T-helper 2 cell treated with Interferon-gamma antibody and Interleukin-4, amounts not matched to agents 5 μg/mL and 100 μg/mL, for 36 hours (primary cell): ENCODE results near the gene SYTL1.

ENCODE experiments used
- DNase-seq: peaks from one replicate; pipeline ENCODE4 v3.0.0; 2021; ENCODE audit warnings: low spot score
- H3K27ac Mint-ChIP-seq: one replicate; pipeline ENCODE4 v1.8.0; 2021; ENCODE audit warnings: mild to moderate bottlenecking, mixed read lengths
- H3K27me3 Mint-ChIP-seq: one replicate; pipeline ENCODE4 v1.8.0; 2021; ENCODE audit warnings: low read depth, mixed read lengths
- H3K36me3 Mint-ChIP-seq: one replicate; pipeline ENCODE4 v1.8.0; 2021; ENCODE audit warnings: low read depth, mixed read lengths
- H3K4me1 Mint-ChIP-seq: one replicate; pipeline ENCODE4 v1.8.0; 2021; ENCODE audit warnings: low read depth, mixed read lengths
- H3K4me3 Mint-ChIP-seq: one replicate; pipeline ENCODE4 v1.8.0; 2022; ENCODE audit warnings: mild to moderate bottlenecking, moderate library complexity, mixed read lengths
- H3K9me3 Mint-ChIP-seq: one replicate; pipeline ENCODE4 v1.8.0; 2021; ENCODE audit warnings: mixed read lengths

The SYTL1 gene, protein sequence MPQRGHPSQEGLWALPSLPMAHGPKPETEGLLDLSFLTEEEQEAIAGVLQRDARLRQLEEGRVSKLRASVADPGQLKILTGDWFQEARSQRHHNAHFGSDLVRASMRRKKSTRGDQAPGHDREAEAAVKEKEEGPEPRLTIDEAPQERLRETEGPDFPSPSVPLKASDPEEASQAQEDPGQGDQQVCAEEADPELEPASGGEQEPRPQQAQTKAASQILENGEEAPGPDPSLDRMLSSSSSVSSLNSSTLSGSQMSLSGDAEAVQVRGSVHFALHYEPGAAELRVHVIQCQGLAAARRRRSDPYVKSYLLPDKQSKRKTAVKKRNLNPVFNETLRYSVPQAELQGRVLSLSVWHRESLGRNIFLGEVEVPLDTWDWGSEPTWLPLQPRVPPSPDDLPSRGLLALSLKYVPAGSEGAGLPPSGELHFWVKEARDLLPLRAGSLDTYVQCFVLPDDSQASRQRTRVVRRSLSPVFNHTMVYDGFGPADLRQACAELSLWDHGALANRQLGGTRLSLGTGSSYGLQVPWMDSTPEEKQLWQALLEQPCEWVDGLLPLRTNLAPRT

DNA sequence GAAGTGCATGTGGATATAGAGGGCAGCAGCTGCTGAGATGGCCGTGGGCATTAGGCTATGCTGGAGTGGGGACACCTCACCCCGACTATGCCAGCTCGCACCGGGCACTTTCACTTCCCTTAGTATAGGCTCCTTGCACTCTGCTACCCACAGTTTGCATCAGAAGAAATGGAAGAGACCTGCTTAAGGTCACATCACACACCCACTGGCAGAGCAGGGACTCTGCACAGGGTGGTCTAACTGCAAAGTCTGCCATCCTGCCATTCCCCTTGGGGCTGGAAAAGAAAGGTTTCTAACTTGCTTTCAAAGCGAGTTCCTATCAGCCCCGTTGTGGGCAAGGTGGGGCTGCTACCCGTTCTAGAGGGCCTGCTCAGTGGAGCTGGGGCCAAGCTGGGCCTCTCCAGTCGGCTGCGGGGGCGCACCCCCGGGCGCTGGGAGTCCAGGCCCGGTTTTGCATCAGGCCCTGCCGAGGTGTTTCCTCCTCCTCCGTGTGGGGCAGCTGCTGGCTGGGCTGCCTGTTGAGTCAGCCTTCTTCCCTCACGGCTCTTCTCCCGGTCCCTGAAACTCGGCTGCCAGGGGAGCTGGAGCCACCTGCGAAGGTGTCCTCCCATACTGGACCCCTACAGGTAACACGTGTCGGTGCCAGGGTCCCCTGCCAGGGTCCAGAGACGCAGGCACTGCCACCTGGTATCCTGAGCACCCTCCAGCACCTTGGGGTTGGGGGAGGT is at the start of gene SYTL1:
TSS of gene SYTL1 (plus strand) at position 498 of the 728 bp plus-strand sequence. CDS start 3,313 bp downstream, outside the sequence.
- DNase-seq = peak; percentile 69
- peak within 1 kb of the TSS; percentile 86 for H3K27ac Mint-ChIP-seq
- H3K4me3 Mint-ChIP-seq = peak within 1 kb of the TSS; percentile 85

DNA sequence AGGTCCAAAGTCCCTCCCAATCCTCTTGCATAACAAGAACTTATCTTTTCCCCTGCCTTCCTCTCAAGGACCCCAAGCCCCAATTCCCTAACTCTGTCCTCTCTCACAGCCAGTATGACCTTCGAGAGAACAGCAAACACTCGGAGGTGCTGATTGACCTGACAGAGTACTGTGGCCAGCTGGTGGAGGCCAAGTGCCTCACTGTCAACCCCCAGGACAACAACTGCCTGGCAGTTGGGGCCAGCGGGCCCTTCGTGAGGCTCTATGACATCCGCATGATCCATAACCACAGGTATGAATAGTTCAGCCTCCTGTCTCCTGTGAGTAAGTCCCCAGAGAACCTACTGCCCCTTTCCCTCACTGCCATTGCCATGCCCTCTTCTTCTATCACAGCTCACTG is 49.7 kb upstream of the SYTL1 start:
- H3K4me3 Mint-ChIP-seq = no peak overlapping the region
- H3K36me3 Mint-ChIP-seq = peaks cover 7% of the 10 kb centered on the region
- no peak for DNase-seq
- H3K27me3 Mint-ChIP-seq = no peaks in the 10 kb centered on the region
- peaks cover 2% of the 10 kb centered on the region for H3K4me1 Mint-ChIP-seq
- no peaks in the 10 kb centered on the region for H3K9me3 Mint-ChIP-seq
- H3K27ac Mint-ChIP-seq = no peak overlapping the region

More for the DNA sequence above, at the start of gene SYTL1:
- no peaks in the 10 kb centered on the region for H3K27me3 Mint-ChIP-seq
- peaks cover 36% of the 10 kb centered on the region for H3K4me1 Mint-ChIP-seq
- peaks cover 23% of the 10 kb centered on the region for H3K36me3 Mint-ChIP-seq
- no peaks in the 10 kb centered on the region for H3K9me3 Mint-ChIP-seq

DNA sequence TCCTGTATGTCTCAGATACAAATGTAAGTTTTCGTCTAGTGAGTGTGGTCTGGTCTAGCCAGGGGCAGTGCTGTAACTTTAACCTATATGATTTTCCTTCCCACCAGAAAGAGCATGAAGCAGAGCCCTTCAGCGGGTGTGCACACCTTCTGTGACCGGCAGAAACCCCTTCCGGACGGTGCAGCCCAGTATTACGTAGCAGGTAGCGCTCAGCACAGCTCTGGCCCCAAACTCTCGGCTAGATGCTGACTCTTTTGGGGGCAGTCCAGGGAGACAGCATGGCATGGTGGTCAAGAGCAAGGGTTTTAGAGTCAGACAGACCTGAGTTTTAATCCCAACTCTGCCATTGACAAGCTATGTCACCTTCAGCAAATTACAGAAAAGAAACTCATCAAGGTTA is 47.9 kb upstream of the SYTL1 start:
- no peaks in the 10 kb centered on the region for H3K27me3 Mint-ChIP-seq
- H3K36me3 Mint-ChIP-seq = peaks cover 1% of the 10 kb centered on the region
- H3K9me3 Mint-ChIP-seq = no peaks in the 10 kb centered on the region
- H3K4me3 Mint-ChIP-seq = no peak overlapping the region
- no peak overlapping the region for H3K27ac Mint-ChIP-seq
- DNase-seq = no peak
- peaks cover 2% of the 10 kb centered on the region for H3K4me1 Mint-ChIP-seq

DNA sequence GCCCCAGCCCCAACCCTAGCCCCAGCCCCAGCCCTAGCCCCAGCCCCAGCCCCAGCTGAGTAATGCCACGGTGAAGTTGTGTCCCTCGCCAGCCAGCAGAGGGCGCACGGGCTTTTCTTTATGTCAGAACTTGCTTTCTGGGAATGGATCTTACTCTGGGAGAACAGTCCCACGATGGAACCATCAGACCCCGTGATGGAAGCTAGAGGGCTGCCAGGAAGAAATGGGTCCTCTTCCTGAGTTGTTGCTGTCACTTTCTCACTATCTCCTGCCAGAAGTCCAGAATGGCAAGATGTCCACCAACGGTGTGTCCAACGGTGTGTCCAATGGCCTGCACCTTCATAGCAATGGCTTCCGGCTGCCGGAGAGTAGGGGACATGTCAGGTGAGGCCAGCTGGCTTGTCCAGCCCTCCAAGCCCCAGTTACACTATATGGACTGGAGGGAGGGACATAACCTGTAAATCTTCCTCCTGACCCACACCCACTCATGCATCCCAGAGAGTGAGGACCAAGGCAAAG is 45.0 kb upstream of the SYTL1 start:
- no peaks in the 10 kb centered on the region for H3K9me3 Mint-ChIP-seq
- DNase-seq = peak; percentile 31
- H3K36me3 Mint-ChIP-seq = peaks cover 3% of the 10 kb centered on the region
- H3K4me1 Mint-ChIP-seq = peaks cover 2% of the 10 kb centered on the region
- no peaks in the 10 kb centered on the region for H3K27me3 Mint-ChIP-seq
- H3K4me3 Mint-ChIP-seq = no peak overlapping the region
- no peak overlapping the region for H3K27ac Mint-ChIP-seq

DNA sequence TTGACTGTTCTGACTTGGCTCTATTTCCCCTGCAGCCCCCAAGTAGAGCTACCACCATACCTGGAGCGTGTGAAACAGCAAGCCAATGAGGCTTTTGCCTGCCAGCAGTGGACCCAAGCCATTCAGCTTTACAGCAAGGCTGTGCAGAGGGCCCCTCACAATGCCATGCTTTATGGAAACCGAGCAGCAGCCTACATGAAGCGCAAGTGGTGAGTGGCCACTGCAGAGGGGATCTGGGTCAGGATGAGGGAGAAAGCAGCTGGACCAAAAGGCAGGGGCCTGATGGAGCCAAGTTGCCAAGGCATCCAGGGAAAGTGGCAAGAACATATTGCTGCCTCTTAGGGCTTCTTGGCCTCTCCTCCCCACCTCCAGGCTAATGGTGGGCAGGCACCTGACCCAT is 43.9 kb upstream of the SYTL1 start:
- H3K36me3 Mint-ChIP-seq = peaks cover 3% of the 10 kb centered on the region
- no peaks in the 10 kb centered on the region for H3K27me3 Mint-ChIP-seq
- no peak for DNase-seq
- H3K27ac Mint-ChIP-seq = no peak overlapping the region
- no peak overlapping the region for H3K4me3 Mint-ChIP-seq
- peaks cover 2% of the 10 kb centered on the region for H3K4me1 Mint-ChIP-seq
- no peaks in the 10 kb centered on the region for H3K9me3 Mint-ChIP-seq

DNA sequence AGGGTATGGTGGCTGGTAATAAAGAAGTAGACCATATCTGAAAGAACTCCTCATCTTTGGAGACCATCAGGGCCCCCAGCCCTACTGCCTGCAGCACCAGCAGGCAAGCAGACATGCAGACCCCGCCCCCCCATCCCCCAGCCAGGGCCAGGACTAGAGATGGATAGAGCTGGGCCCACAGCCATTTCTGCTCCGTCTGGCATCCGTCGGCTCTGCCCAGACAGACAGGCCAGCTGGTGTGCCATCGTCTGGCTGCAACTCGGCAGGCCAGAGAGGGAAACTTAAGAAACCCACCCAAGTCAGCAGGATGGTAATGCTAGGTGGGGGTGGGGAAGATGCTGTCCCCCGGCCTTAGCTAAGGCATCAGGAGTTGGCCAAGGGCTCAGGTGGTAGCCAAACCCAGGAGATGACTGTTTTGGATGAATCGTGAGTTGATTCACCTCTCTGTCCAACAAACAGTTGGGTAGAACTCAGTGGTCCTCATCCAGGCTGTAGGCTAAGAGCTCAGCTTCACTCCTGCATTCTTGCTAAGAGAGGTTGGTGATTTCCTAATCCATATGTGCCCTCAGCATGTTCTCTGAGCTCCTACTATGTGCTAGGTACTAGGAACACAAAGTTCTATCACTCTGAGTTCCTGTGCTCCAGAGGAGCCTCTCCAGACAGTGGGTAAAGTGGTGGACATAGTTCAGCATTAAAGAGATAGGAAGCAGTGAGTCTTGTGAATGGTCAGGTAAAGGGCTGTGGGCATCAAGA is 43.0 kb upstream of the SYTL1 start:
- no peak overlapping the region for H3K27ac Mint-ChIP-seq
- H3K36me3 Mint-ChIP-seq = peaks cover 3% of the 10 kb centered on the region
- H3K4me1 Mint-ChIP-seq = peaks cover 2% of the 10 kb centered on the region
- no peak overlapping the region for H3K4me3 Mint-ChIP-seq
- no peak for DNase-seq
- H3K9me3 Mint-ChIP-seq = no peaks in the 10 kb centered on the region
- H3K27me3 Mint-ChIP-seq = no peaks in the 10 kb centered on the region

DNA sequence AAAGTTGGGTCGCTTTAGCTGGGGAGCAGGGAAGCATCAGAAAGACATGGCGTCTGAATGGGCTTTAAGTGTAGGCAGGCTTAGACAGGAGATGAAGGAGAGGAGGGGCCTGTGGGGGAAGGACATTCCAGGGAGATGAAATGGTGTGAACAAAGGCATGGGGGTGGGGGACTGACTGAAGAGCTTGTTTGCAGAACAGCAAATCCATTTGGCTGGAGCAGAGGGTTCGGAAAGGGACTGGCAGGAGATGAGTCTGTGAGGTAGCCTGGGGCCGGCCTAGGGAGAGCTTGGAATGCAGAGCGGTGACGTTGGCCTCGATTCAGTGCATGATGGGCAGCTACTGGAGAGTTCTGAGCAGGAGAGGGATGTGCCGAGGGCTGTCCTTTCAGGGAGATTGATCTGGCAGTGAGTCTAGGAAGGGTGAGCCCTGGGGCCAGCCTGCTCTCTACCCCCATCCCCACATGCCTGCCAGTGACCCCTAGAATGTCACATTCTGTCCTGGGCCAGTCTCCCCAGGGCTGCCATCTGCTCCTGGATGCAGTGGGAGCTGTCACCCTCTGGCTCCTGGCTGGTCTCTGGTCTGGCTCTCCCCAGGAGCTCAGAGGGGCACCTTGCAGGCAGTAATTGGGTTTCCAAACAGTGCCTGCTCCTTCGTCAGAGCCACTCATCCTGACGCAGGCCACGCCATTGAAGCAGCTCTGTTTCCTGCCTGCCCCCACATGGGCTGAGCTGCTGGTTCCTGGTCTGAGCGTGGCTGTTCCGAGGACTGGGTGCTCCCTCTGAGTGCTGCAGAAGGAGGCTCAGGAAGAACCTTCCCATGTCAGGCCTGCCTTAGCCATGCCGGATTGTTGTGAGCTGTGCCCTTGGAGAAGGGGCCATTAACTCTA is 42.2 kb upstream of the SYTL1 start:
- peaks cover 2% of the 10 kb centered on the region for H3K4me1 Mint-ChIP-seq
- no peak overlapping the region for H3K4me3 Mint-ChIP-seq
- no peaks in the 10 kb centered on the region for H3K27me3 Mint-ChIP-seq
- no peaks in the 10 kb centered on the region for H3K9me3 Mint-ChIP-seq
- H3K27ac Mint-ChIP-seq = no peak overlapping the region
- DNase-seq = no peak
- peaks cover 3% of the 10 kb centered on the region for H3K36me3 Mint-ChIP-seq

DNA sequence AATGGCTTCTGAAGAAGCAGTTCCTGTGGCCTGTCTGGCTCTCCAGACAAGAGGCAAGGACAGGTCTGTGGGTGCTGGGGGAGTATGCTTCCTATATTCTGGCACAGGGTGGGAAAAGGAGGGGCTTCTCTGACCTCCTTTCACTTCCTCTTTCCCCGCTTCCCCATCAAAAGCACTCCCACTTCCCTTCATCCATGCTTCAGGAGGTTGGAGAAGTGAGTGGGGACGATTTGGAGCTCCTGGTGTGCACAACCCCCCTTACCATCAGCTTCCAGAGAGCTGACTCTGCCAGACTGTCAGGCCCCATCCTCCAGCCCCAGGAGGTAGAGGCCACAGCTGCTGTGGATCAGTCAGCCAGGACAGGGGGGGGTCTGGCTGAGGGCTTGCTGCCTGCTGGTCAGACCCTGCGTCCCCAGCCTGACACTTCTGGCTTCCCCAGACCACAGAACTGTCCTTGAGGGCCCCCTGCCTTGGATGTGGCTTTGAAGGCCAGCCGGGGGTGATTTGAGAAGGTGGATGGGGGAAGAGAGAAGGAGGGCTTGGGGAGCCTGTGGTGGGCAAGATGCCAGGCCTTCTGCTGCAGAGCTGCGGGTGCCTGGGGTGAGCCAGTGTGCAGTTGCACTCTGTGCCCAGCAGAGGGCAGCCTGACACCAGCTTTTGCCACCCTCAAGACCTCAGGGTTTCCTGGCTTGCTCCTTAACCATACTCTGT is 41.3 kb upstream of the SYTL1 start:
- H3K27ac Mint-ChIP-seq = no peak overlapping the region
- DNase-seq = peak; percentile 60
- no peaks in the 10 kb centered on the region for H3K9me3 Mint-ChIP-seq
- no peaks in the 10 kb centered on the region for H3K27me3 Mint-ChIP-seq
- peaks cover 3% of the 10 kb centered on the region for H3K36me3 Mint-ChIP-seq
- peaks cover 2% of the 10 kb centered on the region for H3K4me1 Mint-ChIP-seq
- no peak overlapping the region for H3K4me3 Mint-ChIP-seq

DNA sequence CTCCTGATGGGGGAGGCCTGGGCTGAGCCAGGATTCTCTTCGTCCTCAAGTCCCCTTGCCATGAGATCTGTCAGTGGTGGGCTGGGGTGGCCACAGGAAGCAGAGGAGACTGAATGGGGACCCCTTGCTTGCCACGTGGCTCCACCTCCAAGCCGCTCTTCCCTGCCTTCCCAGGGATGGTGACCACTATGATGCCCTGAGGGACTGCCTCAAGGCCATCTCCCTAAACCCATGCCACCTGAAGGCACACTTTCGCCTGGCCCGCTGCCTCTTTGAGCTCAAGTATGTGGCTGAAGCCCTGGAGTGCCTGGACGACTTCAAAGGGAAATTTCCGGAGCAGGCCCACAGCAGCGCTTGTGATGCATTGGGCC is 40.8 kb upstream of the SYTL1 start:
- Mint-ChIP-seq H3K4me3 (no peak overlapping the region), H3K9me3 (no peaks in the 10 kb centered on the region), H3K27me3 (no peaks in the 10 kb centered on the region), H3K27ac (no peak overlapping the region), H3K36me3 (peaks cover 3% of the 10 kb centered on the region), H3K4me1 (peaks cover 2% of the 10 kb centered on the region)
- no peak for DNase-seq

DNA sequence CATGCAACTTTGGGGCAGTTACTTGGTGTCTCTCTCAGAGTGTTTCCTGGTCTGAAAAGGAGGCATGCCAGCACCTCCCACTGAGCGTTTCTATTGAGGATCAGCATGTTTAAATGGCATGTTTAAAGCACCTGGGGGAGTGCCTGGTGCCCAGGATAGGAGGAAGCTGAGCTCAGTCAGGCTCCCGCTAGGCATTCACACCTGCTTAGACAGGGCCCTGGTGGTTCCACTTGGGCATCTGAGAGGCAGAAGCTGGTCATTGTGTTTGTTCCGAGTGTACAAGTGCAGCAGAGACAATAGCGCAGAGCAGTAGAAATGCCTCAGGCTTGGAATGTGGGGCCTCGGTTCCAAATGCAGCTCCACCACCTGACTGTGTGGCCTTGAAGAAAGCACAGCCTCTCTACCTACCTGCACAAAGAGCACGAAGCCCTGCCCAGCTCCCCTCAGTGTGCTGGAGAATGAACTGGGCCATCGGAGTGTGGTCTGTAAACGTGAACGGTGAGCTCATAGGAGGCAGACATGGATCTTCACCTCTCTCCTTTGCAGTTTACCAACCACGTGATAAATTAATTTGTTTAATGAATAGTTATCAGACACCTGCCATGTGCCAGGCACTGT is 40.1 kb upstream of the SYTL1 start:
- H3K36me3 Mint-ChIP-seq = peaks cover 3% of the 10 kb centered on the region
- no peak for DNase-seq
- no peaks in the 10 kb centered on the region for H3K9me3 Mint-ChIP-seq
- H3K4me1 Mint-ChIP-seq = no peaks in the 10 kb centered on the region
- no peak overlapping the region for H3K4me3 Mint-ChIP-seq
- H3K27ac Mint-ChIP-seq = no peak overlapping the region
- no peaks in the 10 kb centered on the region for H3K27me3 Mint-ChIP-seq

DNA sequence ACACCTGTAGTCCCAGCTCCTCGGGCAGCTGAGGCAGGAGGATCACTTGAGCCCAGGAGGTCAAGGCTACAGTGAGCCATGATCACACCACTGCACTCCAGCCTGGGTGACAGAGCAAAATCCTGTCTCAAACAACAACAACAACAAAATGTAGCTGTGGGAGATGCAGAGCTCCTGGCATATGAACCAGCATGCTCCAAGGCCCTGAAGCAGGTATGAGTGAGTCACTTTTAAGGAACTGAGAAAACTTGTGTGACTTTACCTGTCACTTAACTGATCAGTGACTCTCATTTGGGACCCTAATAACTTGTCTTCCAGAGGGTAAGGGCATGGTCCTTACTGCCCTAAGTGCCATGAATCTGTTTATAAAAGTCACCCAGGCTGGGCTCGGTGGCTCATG is 39.2 kb upstream of the SYTL1 start:
- H3K36me3 Mint-ChIP-seq = peaks cover 3% of the 10 kb centered on the region
- no peak overlapping the region for H3K27ac Mint-ChIP-seq
- no peaks in the 10 kb centered on the region for H3K27me3 Mint-ChIP-seq

DNA sequence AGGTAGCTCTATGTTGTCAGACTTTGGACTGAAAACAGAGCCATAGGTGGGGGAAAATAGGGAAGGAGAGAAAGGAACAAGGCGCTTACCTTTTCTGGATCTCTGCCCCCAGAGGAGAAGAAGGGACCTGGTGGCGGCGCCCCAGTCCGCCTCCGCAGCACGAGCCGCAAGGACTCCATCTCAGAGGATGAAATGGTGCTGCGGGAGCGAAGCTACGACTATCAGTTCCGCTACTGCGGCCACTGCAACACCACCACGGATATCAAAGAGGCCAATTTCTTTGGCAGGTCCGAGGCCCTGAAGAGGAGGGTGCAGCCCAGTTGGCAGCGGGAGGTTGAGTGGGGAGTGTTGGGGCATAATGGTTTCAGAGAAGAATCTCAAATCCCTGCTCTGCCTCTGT is 38.3 kb upstream of the SYTL1 start:
- Mint-ChIP-seq H3K36me3 (peaks cover 1% of the 10 kb centered on the region), H3K27me3 (no peaks in the 10 kb centered on the region), H3K27ac (no peak overlapping the region)

More for the DNA sequence above, 39.2 kb upstream of the SYTL1 start:
- Mint-ChIP-seq H3K4me3 (no peak overlapping the region), H3K9me3 (no peaks in the 10 kb centered on the region), H3K4me1 (no peaks in the 10 kb centered on the region)
- no peak for DNase-seq

More for the DNA sequence above, 38.3 kb upstream of the SYTL1 start:
- no peak overlapping the region for H3K4me3 Mint-ChIP-seq
- no peaks in the 10 kb centered on the region for H3K4me1 Mint-ChIP-seq
- no peak for DNase-seq
- no peaks in the 10 kb centered on the region for H3K9me3 Mint-ChIP-seq
